ENCODE data around the gene ARVCF. TPM values are rescaled to one million over a fixed set of nuclear protein-coding genes. Genes with fewer than 3 reads are reported as not detected.

ARVCF gene
- total and polyA plus RNA-seq, 2 experiments from 2014 or later: 1.1 to 4.0 TPM

GRCh38 chr22:19974268-19974861 lies 42.3 kb downstream of the ARVCF start:
- in situ Hi-C loops (cut with MboI): no loop called here
- no peaks in the 10 kb centered on the region for H4K20me1 ChIP-seq (ENCODE audit: insufficient read depth)
- no peaks in the 10 kb centered on the region for H3K9me3 ChIP-seq (ENCODE audit: low read depth)
- no peak overlapping the region for H3K9ac ChIP-seq
- no peaks in the 10 kb centered on the region for H3K4me1 ChIP-seq (ENCODE audit: insufficient read depth)
- H3K36me3 ChIP-seq (ENCODE audit: low read depth): no peaks in the 10 kb centered on the region
- TF ChIP-seq EZH2phosphoT487 (IDR thresholded peaks at IDR 0.05; ENCODE audit: insufficient read depth, low read depth) (no peak), EZH2 (IDR thresholded peaks at IDR 0.05; ENCODE audit: insufficient read depth, poor library complexity, severe bottlenecking) (no peak)
- H2AFZ ChIP-seq: no peak overlapping the region
- 53 to 57% methylated on average over 11 of the region's 11 CpGs for WGBS, 2 experiments (ENCODE audit: low coverage in 1 of 2, low lambda C conversion rate in 2 of 2, missing lambda C conversion rate in 2 of 2)
- no peak overlapping the region for H3K4me3 ChIP-seq
- no peaks in the 10 kb centered on the region for H3K27me3 ChIP-seq (replicated peaks; ENCODE audit: insufficient read depth)
- H3K4me2 ChIP-seq (ENCODE audit: unreplicated experiment): no peak overlapping the region
- H3K79me2 ChIP-seq (ENCODE audit: insufficient read depth): no peaks in the 10 kb centered on the region
- peak; percentile 63 for DNase-seq
- H3K9me2 ChIP-seq (ENCODE audit: insufficient read depth): no peaks in the 10 kb centered on the region
- no peak overlapping the region for H3K27ac ChIP-seq
- no peaks in the 10 kb centered on the region for H3F3A ChIP-seq (ENCODE audit: insufficient read depth)

GRCh38 chr22:19973551-19974267 lies 42.9 kb downstream of the ARVCF start:
- Histone ChIP-seq H3K9me2 (ENCODE audit: insufficient read depth) (no peaks in the 10 kb centered on the region), H3F3A (ENCODE audit: insufficient read depth) (no peaks in the 10 kb centered on the region), H3K4me3 (no peak overlapping the region), H3K9ac (no peak overlapping the region), H3K4me2 (ENCODE audit: unreplicated experiment) (no peak overlapping the region), H2AFZ (no peak overlapping the region), H3K27ac (no peak overlapping the region), H4K20me1 (ENCODE audit: insufficient read depth) (no peaks in the 10 kb centered on the region), H3K27me3 (replicated peaks; ENCODE audit: insufficient read depth) (no peaks in the 10 kb centered on the region), H3K36me3 (ENCODE audit: low read depth) (no peaks in the 10 kb centered on the region), H3K9me3 (ENCODE audit: low read depth) (no peaks in the 10 kb centered on the region), H3K4me1 (ENCODE audit: insufficient read depth) (no peaks in the 10 kb centered on the region), H3K79me2 (ENCODE audit: insufficient read depth) (no peaks in the 10 kb centered on the region)
- TF ChIP-seq EZH2phosphoT487 (IDR thresholded peaks at IDR 0.05; ENCODE audit: insufficient read depth, low read depth) (no peak), EZH2 (IDR thresholded peaks at IDR 0.05; ENCODE audit: insufficient read depth, poor library complexity, severe bottlenecking) (no peak)
- WGBS, 2 experiments (ENCODE audit: low coverage in 1 of 2, low lambda C conversion rate in 2 of 2, missing lambda C conversion rate in 2 of 2): 95 to 96% methylated on average over 39 to 46 of the region's 46 CpGs
- DNase-seq: no peak
- in situ Hi-C loops (cut with MboI): no loop called here

GRCh38 chr22:19972652-19973550 lies 43.7 kb downstream of the ARVCF start:
- H3K27me3 ChIP-seq (replicated peaks; ENCODE audit: insufficient read depth): no peaks in the 10 kb centered on the region
- no peak overlapping the region for H2AFZ ChIP-seq
- H3K27ac ChIP-seq: no peak overlapping the region
- no peaks in the 10 kb centered on the region for H3K9me2 ChIP-seq (ENCODE audit: insufficient read depth)
- H4K20me1 ChIP-seq (ENCODE audit: insufficient read depth): no peaks in the 10 kb centered on the region
- 90 to 96% methylated on average over 20 to 50 of the region's 50 CpGs for WGBS, 2 experiments (ENCODE audit: low coverage in 1 of 2, low lambda C conversion rate in 2 of 2, missing lambda C conversion rate in 2 of 2)
- no peaks in the 10 kb centered on the region for H3F3A ChIP-seq (ENCODE audit: insufficient read depth)
- no peaks in the 10 kb centered on the region for H3K4me1 ChIP-seq (ENCODE audit: insufficient read depth)
- H3K36me3 ChIP-seq (ENCODE audit: low read depth): no peaks in the 10 kb centered on the region
- H3K9me3 ChIP-seq (ENCODE audit: low read depth): no peaks in the 10 kb centered on the region
- TF ChIP-seq EZH2phosphoT487 (IDR thresholded peaks at IDR 0.05; ENCODE audit: insufficient read depth, low read depth) (no peak), EZH2 (IDR thresholded peaks at IDR 0.05; ENCODE audit: insufficient read depth, poor library complexity, severe bottlenecking) (no peak)
- in situ Hi-C loops (cut with MboI): no loop called here
- H3K79me2 ChIP-seq (ENCODE audit: insufficient read depth): no peaks in the 10 kb centered on the region
- H3K9ac ChIP-seq: no peak overlapping the region
- no peak overlapping the region for H3K4me2 ChIP-seq (ENCODE audit: unreplicated experiment)
- no peak for DNase-seq
- H3K4me3 ChIP-seq: no peak overlapping the region

- no peaks in the 10 kb centered on the region for H3F3A ChIP-seq (ENCODE audit: insufficient read depth)
Observed at GRCh38 chr22:19972251-19972650, 44.4 kb downstream of the ARVCF start.

More at GRCh38 chr22:19972251-19972650, 44.4 kb downstream of the ARVCF start:
- Histone ChIP-seq H3K27me3 (replicated peaks; ENCODE audit: insufficient read depth) (no peaks in the 10 kb centered on the region), H3K4me3 (no peak overlapping the region), H3K36me3 (ENCODE audit: low read depth) (no peaks in the 10 kb centered on the region), H3K4me1 (ENCODE audit: insufficient read depth) (no peaks in the 10 kb centered on the region), H3K4me2 (ENCODE audit: unreplicated experiment) (no peak overlapping the region), H3K79me2 (ENCODE audit: insufficient read depth) (no peaks in the 10 kb centered on the region), H3K27ac (no peak overlapping the region), H4K20me1 (ENCODE audit: insufficient read depth) (no peaks in the 10 kb centered on the region), H3K9me3 (ENCODE audit: low read depth) (no peaks in the 10 kb centered on the region), H3K9ac (no peak overlapping the region), H3K9me2 (ENCODE audit: insufficient read depth) (no peaks in the 10 kb centered on the region), H2AFZ (no peak overlapping the region)
- in situ Hi-C loops (cut with MboI): no loop called here
- 81 to 82% methylated on average over 9 of the region's 9 CpGs for WGBS, 2 experiments (ENCODE audit: low coverage in 1 of 2, low lambda C conversion rate in 2 of 2, missing lambda C conversion rate in 2 of 2)
- TF ChIP-seq EZH2phosphoT487 (IDR thresholded peaks at IDR 0.05; ENCODE audit: insufficient read depth, low read depth): no peak
- TF ChIP-seq EZH2 (IDR thresholded peaks at IDR 0.05; ENCODE audit: insufficient read depth, poor library complexity, severe bottlenecking): no peak
- no peak for DNase-seq
